Mesodermal cell (in vitro differentiated cells): ENCODE measurements around the gene DCTPP1.

Source experiments
- H3K27ac ChIP-seq: 2 replicates; pipeline ENCODE4 v1.7.0; 2013; ENCODE audit warnings: mild to moderate bottlenecking, low read depth, low read length, moderate library complexity; ENCODE audit not compliant: severe bottlenecking
- H3K36me3 ChIP-seq: 2 replicates; pipeline ENCODE4 v1.7.1; 2013; ENCODE audit warnings: mild to moderate bottlenecking, low read length, moderate library complexity; ENCODE audit not compliant: control insufficient read depth, insufficient read depth
- H3K4me1 ChIP-seq: one replicate; pipeline ENCODE4 v1.7.1; 2013; ENCODE audit warnings: mild to moderate bottlenecking, low read length; ENCODE audit not compliant: insufficient read depth, control insufficient read depth, poor library complexity, severe bottlenecking
- H3K4me3 ChIP-seq: 2 replicates; pipeline ENCODE4 v1.7.0; 2013; ENCODE audit warnings: low read length, control low read depth, mild to moderate bottlenecking; ENCODE audit not compliant: insufficient read depth, poor library complexity, severe bottlenecking; ENCODE audit errors: extremely low read depth
- H3K9me3 ChIP-seq: 2 replicates; pipeline ENCODE4 v1.7.1; 2013; ENCODE audit warnings: mild to moderate bottlenecking, low read length, moderate library complexity; ENCODE audit not compliant: control insufficient read depth
- WGBS, 2 experiments: methylation state at CpG; one replicate each; pipeline ENCODE4 v1.1.5; 2013; ENCODE audit warnings: missing lambda C conversion rate in 2 of 2; ENCODE audit not compliant: insufficient coverage in 2 of 2; 5-methylcytosine and 5-hydroxymethylcytosine counted together

Gene DCTPP1

DNA sequence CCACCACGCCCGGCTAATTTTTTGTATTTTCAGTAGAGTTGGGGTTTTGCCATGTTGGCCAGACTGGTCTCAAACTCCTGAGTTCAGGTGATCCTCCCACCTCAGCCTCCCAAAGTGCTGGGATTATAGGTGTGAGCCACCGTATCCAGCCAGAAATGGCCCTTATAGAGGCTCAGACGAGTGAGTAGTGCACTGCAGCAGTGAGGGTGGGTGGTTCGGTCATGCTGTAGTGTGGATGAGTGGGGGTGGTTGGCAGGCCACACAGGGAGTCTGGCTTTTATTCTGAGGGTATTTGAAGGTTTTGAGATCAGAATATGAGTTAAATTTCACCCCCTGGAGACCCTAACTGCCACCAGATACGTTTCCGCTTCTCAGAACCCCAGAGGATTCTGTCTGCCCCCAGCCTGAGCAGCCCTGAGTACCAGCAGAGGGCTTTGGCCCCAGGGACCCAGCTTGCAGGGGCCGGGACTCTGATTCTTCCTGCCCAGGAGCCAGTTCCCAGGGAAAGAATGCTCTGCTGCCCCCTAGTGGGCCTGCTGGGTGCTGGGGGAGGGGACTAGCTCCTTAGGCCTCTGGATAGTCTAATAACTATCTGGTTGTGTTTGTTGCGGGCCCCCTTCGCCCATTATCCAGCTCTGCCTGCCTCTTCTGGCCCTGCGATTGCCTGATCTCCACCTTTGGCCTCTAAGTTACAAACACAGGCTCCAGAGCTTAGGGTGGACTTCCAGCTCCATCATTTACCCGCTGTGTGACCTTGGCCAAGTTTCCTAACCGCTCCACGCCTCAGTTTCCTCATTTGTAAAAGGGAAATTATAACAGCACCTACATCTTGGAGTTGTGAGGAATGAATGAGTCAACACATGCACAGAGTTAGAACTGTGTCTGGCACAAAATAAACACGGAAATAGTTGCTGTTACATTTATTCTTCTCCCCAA, 20.4 kb downstream of the DCTPP1 start:
- H3K9me3 ChIP-seq: no peaks in the 10 kb centered on the region
- H3K36me3 ChIP-seq: peaks cover 45% of the 10 kb centered on the region
- no peaks in the 10 kb centered on the region for H3K4me1 ChIP-seq
- no peak overlapping the region for H3K4me3 ChIP-seq
- 64 to 66% methylated on average over 11 to 12 of the region's 15 CpGs for WGBS, 2 experiments
- no peak overlapping the region for H3K27ac ChIP-seq

GRCh38 chr16:30407804-30408534, 21.9 kb downstream of the DCTPP1 start:
- 29 to 43% methylated on average over 2 to 10 of the region's 19 CpGs for WGBS, 2 experiments
- H3K27ac ChIP-seq: peak overlapping the region; percentile 84

DNA sequence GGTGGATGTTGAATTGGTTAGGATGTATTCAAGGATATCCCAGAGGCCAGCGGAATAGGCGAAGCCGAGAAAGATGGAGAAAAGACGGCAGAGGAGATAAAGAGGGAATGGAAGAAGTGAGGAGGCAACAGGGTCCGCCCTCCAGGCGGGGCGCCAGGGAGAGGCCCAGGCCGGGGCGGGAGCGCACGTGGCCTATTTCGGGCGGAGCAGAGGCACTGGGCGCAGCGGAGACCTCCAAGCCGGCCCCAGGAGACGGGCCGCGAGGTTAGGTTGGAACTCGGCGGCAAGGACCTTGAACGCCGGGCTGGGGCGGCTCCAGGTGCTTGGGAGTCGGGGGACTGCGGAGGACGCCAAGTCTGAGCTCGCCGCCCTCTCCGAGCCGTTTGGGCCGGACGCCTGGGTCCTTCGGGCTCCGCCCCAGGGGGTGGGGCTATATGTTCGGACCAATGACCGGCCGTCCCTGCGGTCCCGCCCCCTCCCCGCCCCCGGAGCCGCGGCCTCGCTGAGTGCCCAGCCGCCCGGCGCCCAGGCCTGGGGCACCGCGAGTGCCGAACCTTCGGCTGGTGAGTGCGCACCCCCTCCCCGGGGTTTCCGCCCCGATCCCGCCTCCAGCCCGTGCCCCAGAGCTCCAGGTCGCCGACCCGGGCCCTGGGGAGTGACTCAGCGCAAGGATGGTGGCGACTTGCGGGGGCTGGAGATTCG, 22.6 kb downstream of the DCTPP1 start, which contains the start of gene ZNF771:
ZNF771 (plus strand) TSS at position 505 of the 702 bp plus-strand sequence. CDS start 448 bp downstream, outside the sequence.
- WGBS, 2 experiments: 0 to 1% methylated on average over 32 to 59 of the region's 65 CpGs
- Histone ChIP-seq H3K27ac (peak within 1 kb of the TSS; percentile 84), H3K4me1 (no peaks in the 10 kb centered on the region)

More at GRCh38 chr16:30407804-30408534, 21.9 kb downstream of the DCTPP1 start:
- Histone ChIP-seq H3K4me3 (peak overlapping the region; percentile 60), H3K4me1 (no peaks in the 10 kb centered on the region), H3K9me3 (no peaks in the 10 kb centered on the region), H3K36me3 (peaks cover 33% of the 10 kb centered on the region)

GRCh38 chr16:30406795-30407101, 23.1 kb downstream of the DCTPP1 start:
- no peaks in the 10 kb centered on the region for H3K4me1 ChIP-seq
- WGBS, 2 experiments: 41 to 52% methylated on average over 14 of the region's 14 CpGs
- peak overlapping the region; percentile 60 for H3K4me3 ChIP-seq
- peak overlapping the region; percentile 84 for H3K27ac ChIP-seq
- peaks cover 22% of the 10 kb centered on the region for H3K36me3 ChIP-seq
- no peaks in the 10 kb centered on the region for H3K9me3 ChIP-seq

More for the DNA sequence above, 22.6 kb downstream of the DCTPP1 start, which contains the start of gene ZNF771:
- Histone ChIP-seq H3K9me3 (no peaks in the 10 kb centered on the region), H3K4me3 (peak within 1 kb of the TSS; percentile 60), H3K36me3 (peaks cover 26% of the 10 kb centered on the region)

DNA sequence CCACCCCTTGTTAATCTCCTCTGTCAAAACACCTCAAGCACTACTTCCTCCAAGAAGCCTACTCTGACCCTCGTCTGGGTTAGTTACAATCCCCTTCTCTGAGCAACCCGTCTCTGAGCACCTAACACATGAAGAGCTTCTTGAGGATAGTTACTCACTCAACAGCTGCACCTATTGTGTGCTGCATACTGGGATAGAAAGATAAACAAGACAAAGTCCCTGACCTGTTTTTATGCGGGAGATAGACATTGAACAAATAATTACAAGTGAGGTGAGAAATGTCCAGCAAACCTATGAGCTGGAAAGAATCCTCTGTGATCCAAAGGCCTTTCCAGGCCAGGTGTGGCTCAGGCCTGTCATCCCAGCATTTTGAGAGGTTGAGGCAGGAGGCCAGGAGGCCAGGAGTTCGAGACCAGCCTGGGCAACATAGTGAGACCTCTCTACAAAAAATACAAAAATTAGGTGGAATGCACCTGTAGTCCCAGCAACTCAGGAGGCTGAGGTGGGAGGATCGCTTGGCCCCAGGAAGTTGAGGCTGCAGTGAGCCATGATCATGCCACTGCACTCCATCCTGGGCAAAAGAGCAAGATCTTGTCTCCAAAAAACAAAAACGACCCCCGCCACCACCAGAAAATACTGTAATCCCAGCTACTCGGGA, 27.9 kb downstream of the DCTPP1 start:
- 86 to 98% methylated on average over 5 to 6 of the region's 8 CpGs for WGBS, 2 experiments

GRCh38 chr16:30399435-30400186, 30.2 kb downstream of the DCTPP1 start:
- peak overlapping the region; percentile 39 for H3K4me3 ChIP-seq
- WGBS, 2 experiments: 24 to 25% methylated on average over 10 to 11 of the region's 12 CpGs
- peaks cover 35% of the 10 kb centered on the region for H3K4me1 ChIP-seq
- peaks cover 25% of the 10 kb centered on the region for H3K36me3 ChIP-seq
- no peaks in the 10 kb centered on the region for H3K9me3 ChIP-seq
- H3K27ac ChIP-seq: peak overlapping the region; percentile 98

More for the DNA sequence above, 27.9 kb downstream of the DCTPP1 start:
- H3K4me3 ChIP-seq: no peak overlapping the region
- H3K9me3 ChIP-seq: no peaks in the 10 kb centered on the region
- H3K4me1 ChIP-seq: peaks cover 26% of the 10 kb centered on the region
- H3K36me3 ChIP-seq: peaks cover 21% of the 10 kb centered on the region
- H3K27ac ChIP-seq: no peak overlapping the region

DNA sequence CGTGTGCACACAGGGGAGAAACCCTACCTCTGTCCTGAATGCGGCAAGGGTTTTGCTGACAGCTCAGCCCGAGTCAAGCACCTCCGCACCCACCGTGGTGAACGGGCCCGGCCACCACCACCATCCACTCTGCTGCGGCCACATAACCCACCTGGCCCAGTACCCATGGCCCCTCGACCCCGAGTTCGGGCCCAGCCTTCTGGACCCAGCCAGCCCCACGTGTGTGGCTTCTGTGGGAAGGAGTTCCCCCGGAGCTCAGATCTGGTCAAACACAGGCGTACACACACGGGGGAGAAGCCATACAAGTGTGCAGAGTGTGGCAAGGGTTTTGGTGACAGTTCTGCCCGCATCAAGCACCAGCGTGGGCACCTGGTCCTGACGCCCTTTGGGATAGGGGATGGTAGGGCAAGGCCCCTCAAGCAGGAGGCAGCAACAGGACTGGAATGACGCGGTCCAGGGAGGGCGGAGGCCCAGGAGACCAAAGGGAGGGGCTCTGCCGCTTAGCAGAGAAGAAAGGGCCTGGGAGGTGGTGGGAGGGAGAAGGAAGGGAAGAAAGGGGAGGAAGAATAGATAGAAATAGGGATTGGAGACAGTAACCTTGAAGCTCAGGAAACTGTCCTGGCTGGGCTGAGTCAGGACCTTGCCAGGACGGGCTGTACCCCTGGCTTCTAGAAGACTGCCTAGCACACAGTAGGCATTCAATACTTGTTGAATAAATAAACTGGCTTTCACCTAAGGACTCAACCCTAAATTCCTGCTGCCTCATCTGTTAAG, 31.0 kb downstream of the DCTPP1 start:
- 83 to 87% methylated on average over 22 to 23 of the region's 23 CpGs for WGBS, 2 experiments
- Histone ChIP-seq H3K4me3 (no peak overlapping the region), H3K4me1 (peaks cover 39% of the 10 kb centered on the region), H3K27ac (peak overlapping the region; percentile 46), H3K9me3 (no peaks in the 10 kb centered on the region), H3K36me3 (peaks cover 25% of the 10 kb centered on the region)

- Histone ChIP-seq H3K4me3 (no peak overlapping the region), H3K27ac (peak overlapping the region; percentile 46), H3K9me3 (no peaks in the 10 kb centered on the region), H3K36me3 (peaks cover 25% of the 10 kb centered on the region), H3K4me1 (peaks cover 44% of the 10 kb centered on the region)
- 96 to 97% methylated on average over 39 of the region's 42 CpGs for WGBS, 2 experiments
These were observed 31.8 kb downstream of the DCTPP1 start for GRCh38 chr16:30397776-30398660.
